HG02610 (cell line): ENCODE measurements around the gene LEO1.
A peak's percentile ranks its signal among the peaks of the same experiment; 100 is the strongest.
"Not testable (repeated sequence)": the region's sequence is repeated elsewhere in the genome, so short reads cannot be mapped to it uniquely, and the experiment has no call there.

Experiments
- ATAC-seq: cut with Tn5 transposase; IDR thresholded peaks from one replicate; pipeline ENCODE4 v1.9.1; 2021; ENCODE audit warnings: mild to moderate bottlenecking, moderate library complexity; ENCODE audit not compliant: unreplicated experiment

Gene LEO1

GRCh38 chr15:52004806-52005205 is 33.2 kb upstream of the LEO1 start:
- ATAC-seq: no peak

GRCh38 chr15:52003710-52004109 is 32.1 kb upstream of the LEO1 start:
- no peak for ATAC-seq

- not testable (repeated sequence) for ATAC-seq
These were observed 31.5 kb upstream of the LEO1 start for GRCh38 chr15:52003089-52003488.

- ATAC-seq: no peak
These were observed 30.8 kb upstream of the LEO1 start for GRCh38 chr15:52002351-52002750.

GRCh38 chr15:51992953-51993352 is 21.4 kb upstream of the LEO1 start:
- ATAC-seq: no peak

DNA sequence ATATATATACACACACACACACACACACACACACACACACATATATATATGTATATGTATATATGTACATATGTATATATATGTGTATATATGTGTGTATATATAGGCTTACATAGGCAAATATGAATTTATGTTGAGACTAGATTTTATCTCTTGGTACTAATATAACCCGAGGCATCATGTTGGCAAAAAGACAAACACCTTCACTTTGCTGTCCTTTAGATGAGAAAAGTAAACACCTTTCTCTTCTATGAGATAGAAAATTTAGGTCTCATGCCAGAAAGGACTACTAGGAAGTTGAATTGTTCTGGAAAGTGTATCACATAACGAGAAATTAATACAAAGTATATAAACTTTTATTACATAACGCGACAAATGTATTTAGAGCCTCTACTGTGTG is 19.6 kb upstream of the LEO1 start:
- ATAC-seq: no peak

DNA sequence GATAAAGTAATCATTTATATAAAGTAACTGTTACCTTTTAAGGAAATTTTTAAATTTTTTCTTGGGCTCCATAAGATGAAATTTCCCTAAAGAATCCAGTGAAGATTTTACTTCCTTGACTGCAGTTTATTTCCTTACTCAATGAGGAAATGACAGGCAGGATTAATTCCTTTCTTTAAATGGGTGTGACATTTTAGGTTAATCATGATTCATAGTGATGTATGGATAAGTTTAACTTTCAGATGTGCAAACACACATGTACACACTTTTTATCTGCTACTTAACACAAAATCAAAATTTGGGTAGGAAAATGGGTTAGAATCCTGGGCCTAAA is 11.2 kb upstream of the LEO1 start:
- no peak for ATAC-seq

- ATAC-seq: peak; percentile 90
These were observed 10.6 kb upstream of the LEO1 start for GRCh38 chr15:51982013-51982769.

DNA sequence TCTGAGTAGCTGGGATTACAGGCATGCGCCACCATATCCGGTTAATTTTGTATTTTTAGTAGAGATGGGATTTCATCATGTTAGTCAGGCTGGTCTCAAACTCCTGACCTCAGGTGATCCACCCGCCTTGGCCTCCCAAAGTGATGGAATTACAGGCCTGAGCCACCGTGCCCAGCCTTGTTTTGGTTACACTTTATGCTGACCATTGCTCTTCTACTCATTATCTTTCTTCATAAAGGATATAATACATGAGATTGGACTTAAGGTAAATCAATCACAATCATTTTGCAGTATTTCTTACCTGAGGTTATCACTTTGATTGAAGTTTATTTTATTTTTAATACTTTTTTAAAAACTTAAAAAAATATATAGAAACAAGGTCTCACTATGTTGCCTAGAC is 2.2 kb upstream of the LEO1 start:
- no peak for ATAC-seq

DNA sequence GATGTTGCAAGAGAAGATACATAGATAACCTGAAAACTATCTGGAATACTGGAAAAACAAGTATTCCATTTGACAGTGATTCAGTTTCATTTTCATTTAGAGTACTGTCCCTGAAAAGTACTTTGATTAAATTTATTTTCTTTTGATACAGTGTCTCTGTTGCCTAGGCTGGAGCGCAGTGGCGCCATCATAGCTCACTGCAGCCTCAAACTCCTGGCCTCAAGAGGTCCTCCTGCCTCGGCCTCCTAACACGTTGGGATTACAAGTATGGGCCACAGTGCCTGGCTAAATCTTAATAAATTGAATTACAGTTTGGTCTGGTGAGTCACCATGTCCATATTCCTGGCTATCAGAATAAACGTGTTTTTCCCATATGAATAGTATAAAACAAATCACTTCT is 1.6 kb upstream of the LEO1 start:
- no peak for ATAC-seq

DNA sequence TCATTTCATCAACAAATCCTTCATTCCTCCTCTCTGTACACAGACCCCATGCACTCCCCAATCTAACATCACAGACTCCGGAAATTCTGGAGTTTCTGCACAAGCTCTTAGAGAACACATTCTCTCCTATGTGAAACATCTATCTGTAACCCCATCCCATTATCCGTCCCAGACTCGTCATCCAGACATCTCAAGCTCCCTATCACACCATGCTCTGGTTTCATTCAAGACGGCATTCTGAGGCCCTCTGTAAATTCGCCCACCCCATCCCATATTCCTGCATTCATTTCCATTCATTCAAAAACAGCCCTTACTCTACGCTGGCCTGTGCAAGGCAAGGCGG is 575 bp downstream of the LEO1 start:
- ATAC-seq: peak; percentile 14

GRCh38 chr15:51970132-51970817 is 1.3 kb downstream of the LEO1 start:
- no peak for ATAC-seq

DNA sequence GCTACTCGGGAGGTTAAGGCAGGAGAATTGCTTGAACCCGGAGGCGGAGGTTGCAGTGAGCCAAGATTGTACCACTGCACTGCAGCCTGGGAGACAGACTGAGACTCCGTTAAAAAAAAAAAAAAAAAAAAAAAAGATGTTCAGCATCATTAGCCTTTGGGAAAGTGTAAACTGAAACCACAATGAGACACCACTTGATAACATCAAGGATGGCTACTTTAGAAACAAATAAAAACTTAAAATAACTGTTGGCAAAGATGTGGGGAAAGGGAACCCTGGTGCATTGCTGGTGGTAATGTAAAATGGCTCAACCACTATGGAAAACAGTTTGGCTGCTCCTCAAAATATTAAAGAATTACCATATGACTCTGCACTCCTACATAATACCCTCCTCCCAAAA is 1.9 kb downstream of the LEO1 start:
- no peak for ATAC-seq

GRCh38 chr15:51967583-51967982 is 4.0 kb downstream of the LEO1 start:
- no peak for ATAC-seq

GRCh38 chr15:51966192-51966591 is 5.4 kb downstream of the LEO1 start:
- no peak for ATAC-seq

- no peak for ATAC-seq
These were observed 5.9 kb downstream of the LEO1 start for GRCh38 chr15:51965691-51966090.

GRCh38 chr15:51955504-51955903 is 16.1 kb downstream of the LEO1 start:
- no peak for ATAC-seq

GRCh38 chr15:51952805-51953204 is 18.8 kb downstream of the LEO1 start:
- ATAC-seq: no peak

DNA sequence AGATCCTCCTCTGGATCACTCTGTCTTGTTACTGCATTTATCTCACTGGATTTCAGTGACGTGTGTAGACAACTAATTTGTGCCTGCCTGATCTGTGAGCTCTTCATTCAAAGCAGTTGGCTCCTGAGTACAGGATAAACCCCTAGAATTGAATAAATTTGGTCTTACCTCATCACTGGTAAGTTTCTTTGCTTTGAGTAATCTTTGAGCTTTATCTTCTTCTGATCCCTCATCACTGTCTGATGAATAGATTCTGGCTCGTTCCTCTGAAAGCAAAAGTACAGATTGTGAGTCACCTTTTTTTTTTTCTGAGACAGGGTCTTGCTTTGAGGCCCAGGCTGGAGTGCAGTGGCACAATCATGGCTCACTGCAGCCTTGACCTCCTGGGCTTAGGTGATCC is 24.5 kb downstream of the LEO1 start:
- no peak for ATAC-seq

DNA sequence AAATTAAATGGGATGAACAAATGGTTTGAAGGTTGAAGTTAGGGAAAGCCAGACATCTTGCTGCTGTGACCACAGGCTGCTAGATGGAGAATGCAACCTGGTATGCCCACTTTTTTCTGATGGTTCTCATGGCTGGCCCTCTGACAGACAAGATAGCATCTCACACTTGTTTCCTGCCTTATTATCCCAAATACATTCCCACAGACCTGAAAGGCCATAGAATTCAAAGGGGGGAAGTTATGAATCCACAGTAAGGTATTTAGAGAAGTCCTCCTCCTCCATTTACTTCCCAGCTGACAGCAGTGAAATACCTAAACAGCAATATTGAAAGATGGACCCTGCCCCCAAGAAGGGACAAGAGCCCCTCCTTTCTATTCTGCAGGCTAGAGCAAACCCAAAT is 32.4 kb downstream of the LEO1 start:
- no peak for ATAC-seq

- ATAC-seq: no peak
These were observed 33.3 kb downstream of the LEO1 start for GRCh38 chr15:51938286-51938685.

- ATAC-seq: no peak
These were observed 35.5 kb downstream of the LEO1 start for GRCh38 chr15:51936105-51936478.
